Neuronal stem cell (in vitro differentiated cells): Measurements from ENCODE around the gene GFRA3.

ENCODE experiments used
- DNase-seq: peaks from one replicate; pipeline ENCODE4 v3.0.0-alpha.2; 2013; ENCODE audit warnings: low spot score
- H2AFZ ChIP-seq: one replicate; pipeline ENCODE4 v1.6.1; 2013; ENCODE audit warnings: mild to moderate bottlenecking, low read length, inconsistent platforms
- H2AK5ac ChIP-seq: 2 replicates; pipeline ENCODE4 v1.6.1; 2013; ENCODE audit warnings: low read depth, mild to moderate bottlenecking, inconsistent platforms, low read length, moderate library complexity, mixed read lengths
- H2BK120ac ChIP-seq: 2 replicates; pipeline ENCODE4 v1.6.1; 2013; ENCODE audit warnings: low read depth, mild to moderate bottlenecking, inconsistent platforms, low read length, moderate library complexity, mixed read lengths
- H2BK12ac ChIP-seq: one replicate; pipeline ENCODE4 v1.6.1; 2013; ENCODE audit warnings: low read length, inconsistent platforms
- H2BK15ac ChIP-seq: 2 replicates; pipeline ENCODE4 v1.6.1; 2013; ENCODE audit warnings: mild to moderate bottlenecking, low read length, inconsistent platforms, mixed read lengths
- H2BK5ac ChIP-seq: one replicate; pipeline ENCODE4 v1.6.1; 2013; ENCODE audit warnings: inconsistent platforms, mild to moderate bottlenecking, low read length, moderate library complexity
- H3K14ac ChIP-seq: one replicate; pipeline ENCODE4 v1.6.1; 2013; ENCODE audit warnings: low read length, inconsistent platforms
- H3K18ac ChIP-seq: 2 replicates; pipeline ENCODE4 v1.6.1; 2013; ENCODE audit warnings: low read length, inconsistent platforms
- H3K23ac ChIP-seq: 2 replicates; pipeline ENCODE4 v1.6.1; 2013; ENCODE audit warnings: low read depth, mild to moderate bottlenecking, mixed read lengths, low read length, inconsistent platforms; ENCODE audit not compliant: poor library complexity
- H3K27ac ChIP-seq: replicated peaks from 3 replicates; pipeline ENCODE4 v1.5.1; 2013; ENCODE audit warnings: low read length, inconsistent platforms
- H3K27me3 ChIP-seq, 3 experiments: 2 replicates each; pipeline ENCODE4 v1.6.1; 2013; ENCODE audit warnings: low read length in 3 of 3, mild to moderate bottlenecking in 2 of 3, inconsistent platforms in 1 of 3, low read depth in 1 of 3, mixed read lengths in 1 of 3, moderate library complexity in 1 of 3; ENCODE audit not compliant: control insufficient read depth in 3 of 3, insufficient read depth in 3 of 3
- H3K36me3 ChIP-seq, 2 donors: replicated peaks in 1 of 2; 2 replicates each; pipeline ENCODE4 v1.6.1; 2013; ENCODE audit warnings: low read length in 2 of 2; ENCODE audit not compliant: control insufficient read depth in 2 of 2, insufficient read depth in 2 of 2
- H3K4ac ChIP-seq: 2 replicates; pipeline ENCODE4 v1.6.1; 2013; ENCODE audit warnings: inconsistent platforms, mild to moderate bottlenecking, low read length, moderate library complexity
- H3K4me1 ChIP-seq, 2 donors: 1 replicate in 1 of 2; 2 replicates in 1 of 2; pipeline ENCODE4 v1.6.1; 2013; ENCODE audit warnings: low read length in 2 of 2, low read depth in 1 of 2; ENCODE audit not compliant: control insufficient read depth in 2 of 2, insufficient read depth in 1 of 2
- H3K4me2 ChIP-seq: one replicate; pipeline ENCODE4 v1.6.1; 2013; ENCODE audit warnings: mild to moderate bottlenecking, low read length, inconsistent platforms; ENCODE audit not compliant: insufficient read depth, poor library complexity, severe bottlenecking
- H3K4me3 ChIP-seq, 2 donors: 2 replicates each; pipeline ENCODE4 v1.5.1; 2013; ENCODE audit warnings: low read length in 2 of 2, mild to moderate bottlenecking in 2 of 2, inconsistent platforms in 1 of 2, moderate library complexity in 1 of 2
- H3K79me1 ChIP-seq: one replicate; pipeline ENCODE4 v1.6.1; 2013; ENCODE audit warnings: low read depth, mild to moderate bottlenecking, inconsistent platforms, low read length, moderate library complexity
- H3K9ac ChIP-seq: one replicate; pipeline ENCODE4 v1.6.1; 2013; ENCODE audit warnings: mild to moderate bottlenecking, low read depth, low read length, inconsistent platforms; ENCODE audit not compliant: poor library complexity
- H3K9me3 ChIP-seq, 2 donors: replicated peaks in 1 of 2; 2 replicates each; pipeline versions ENCODE3 to v1.6.1; 2013; ENCODE audit warnings: low read length in 2 of 2, mild to moderate bottlenecking in 2 of 2, inconsistent platforms in 1 of 2, low read depth in 1 of 2, mixed read lengths in 1 of 2, moderate library complexity in 1 of 2; ENCODE audit not compliant: control insufficient read depth in 2 of 2, insufficient read depth in 1 of 2
- H4K8ac ChIP-seq: one replicate; pipeline ENCODE4 v1.6.1; 2013; ENCODE audit warnings: low read depth, mild to moderate bottlenecking, inconsistent platforms, low read length, moderate library complexity
- H4K91ac ChIP-seq: one replicate; pipeline ENCODE4 v1.6.1; 2013; ENCODE audit warnings: low read length, low read depth, mild to moderate bottlenecking, inconsistent platforms; ENCODE audit not compliant: poor library complexity
- WGBS, 2 donors: extraction: QIAGEN DNeasy Blood & Tissue Kit; methylation state at CpG; one replicate each; pipeline ENCODE4 v1.1.7; 2013; ENCODE audit warnings: missing lambda C conversion rate in 2 of 2, mixed read lengths in 1 of 2; ENCODE audit not compliant: insufficient read length in 2 of 2, insufficient replicate concordance in 1 of 2; ENCODE audit errors: extremely low coverage in 2 of 2; 5-methylcytosine and 5-hydroxymethylcytosine counted together

The GFRA3 gene

DNA sequence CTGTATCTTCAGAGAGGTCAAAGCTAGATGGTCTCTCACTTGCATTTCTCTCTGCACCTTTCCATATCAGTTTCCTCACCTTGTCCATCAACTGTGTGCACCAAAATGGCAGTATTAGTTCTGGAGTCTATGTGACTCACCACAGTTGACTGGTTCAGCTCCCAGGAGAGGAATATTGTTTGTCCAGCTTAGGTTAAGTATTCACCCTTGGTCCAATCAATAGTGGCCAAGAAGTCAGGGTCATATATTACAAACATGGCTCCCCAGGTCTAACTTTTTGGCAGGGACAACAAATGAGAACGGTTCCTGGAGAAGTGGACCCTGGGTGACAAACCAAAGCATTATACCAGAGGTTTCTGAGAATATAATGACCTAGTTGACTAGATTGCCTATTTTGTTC is 36.4 kb downstream of the GFRA3 start:
- Histone ChIP-seq H3K18ac (no peak overlapping the region), H2BK15ac (no peak overlapping the region), H2AFZ (no peak overlapping the region), H3K4me2 (no peak overlapping the region), H2BK120ac (no peak overlapping the region), H2BK12ac (no peak overlapping the region), H2AK5ac (no peak overlapping the region), H3K9me3 (no peaks in the 10 kb centered on the region), H3K9ac (no peak overlapping the region), H4K8ac (no peak overlapping the region), H3K27ac (no peak overlapping the region), H3K4me1 (peaks cover 0 to 5% of the 10 kb centered on the region in 2 donors), H3K14ac (no peak overlapping the region), H3K4ac (no peak overlapping the region), H3K27me3 (peaks cover 0 to 26% (median 15%) of the 10 kb centered on the region in 3 experiments), H2BK5ac (no peak overlapping the region), H4K91ac (no peak overlapping the region), H3K79me1 (no peaks in the 10 kb centered on the region), H3K23ac (no peak overlapping the region), H3K4me3 (no peak overlapping the region), H3K36me3 (no peaks in the 10 kb centered on the region)
- DNase-seq: no peak
- no CpG with 5 or more reads among the region's 1 CpG for WGBS, 2 donors

GRCh38 chr5:138234651-138235050 is 39.8 kb downstream of the GFRA3 start:
- H2AFZ ChIP-seq: no peak overlapping the region
- H4K8ac ChIP-seq: no peak overlapping the region
- H3K18ac ChIP-seq: no peak overlapping the region
- peaks cover 0 to 8% (median 0%) of the 10 kb centered on the region in 3 experiments for H3K27me3 ChIP-seq
- no peak overlapping the region for H3K4ac ChIP-seq
- no peak overlapping the region for H2AK5ac ChIP-seq
- no peak overlapping the region for H3K23ac ChIP-seq
- H3K36me3 ChIP-seq: no peaks in the 10 kb centered on the region
- no peak overlapping the region for H2BK120ac ChIP-seq
- H2BK5ac ChIP-seq: no peak overlapping the region
- H3K9me3 ChIP-seq: no peaks in the 10 kb centered on the region
- H3K4me1 ChIP-seq: no peaks in the 10 kb centered on the region
- H3K14ac ChIP-seq: no peak overlapping the region
- DNase-seq: no peak
- H3K4me3 ChIP-seq: no peak overlapping the region
- H2BK15ac ChIP-seq: no peak overlapping the region
- no peak overlapping the region for H3K9ac ChIP-seq
- H4K91ac ChIP-seq: no peak overlapping the region
- H3K27ac ChIP-seq: no peak overlapping the region
- H3K4me2 ChIP-seq: no peak overlapping the region
- H2BK12ac ChIP-seq: no peak overlapping the region
- H3K79me1 ChIP-seq: no peaks in the 10 kb centered on the region
- WGBS, 2 donors: no CpG with 5 or more reads among the region's 2 CpGs

- Histone ChIP-seq H2BK15ac (no peak overlapping the region), H3K23ac (no peak overlapping the region), H3K14ac (no peak overlapping the region), H3K4ac (no peak overlapping the region), H2BK120ac (no peak overlapping the region), H3K4me3 (no peak overlapping the region), H3K18ac (no peak overlapping the region), H3K4me1 (no peaks in the 10 kb centered on the region), H3K9me3 (no peaks in the 10 kb centered on the region), H2AK5ac (no peak overlapping the region), H3K9ac (no peak overlapping the region), H3K4me2 (no peak overlapping the region), H4K91ac (no peak overlapping the region), H4K8ac (no peak overlapping the region), H3K36me3 (no peaks in the 10 kb centered on the region), H3K27me3 (peaks cover 0 to 5% (median 0%) of the 10 kb centered on the region in 3 experiments), H2BK5ac (no peak overlapping the region), H2AFZ (no peak overlapping the region), H2BK12ac (no peak overlapping the region), H3K27ac (no peak overlapping the region), H3K79me1 (no peaks in the 10 kb centered on the region)
- no CpG with 5 or more reads among the region's 2 CpGs for WGBS, 2 donors
- no peak for DNase-seq
Observed at GRCh38 chr5:138233280-138233679, 41.1 kb downstream of the GFRA3 start.

GRCh38 chr5:138230981-138231589 is 43.3 kb downstream of the GFRA3 start:
- Histone ChIP-seq H2AK5ac (no peak overlapping the region), H2BK12ac (no peak overlapping the region), H4K91ac (no peak overlapping the region), H3K4me3 (no peak overlapping the region), H3K14ac (no peak overlapping the region), H3K18ac (no peak overlapping the region), H3K4me1 (no peaks in the 10 kb centered on the region), H3K27ac (no peak overlapping the region), H3K36me3 (no peaks in the 10 kb centered on the region), H3K9ac (no peak overlapping the region), H3K4me2 (no peak overlapping the region), H2AFZ (no peak overlapping the region), H2BK120ac (no peak overlapping the region), H3K9me3 (peaks cover 1 to 2% of the 10 kb centered on the region in 2 donors), H3K23ac (no peak overlapping the region), H3K27me3 (peaks cover 0 to 5% (median 0%) of the 10 kb centered on the region in 3 experiments), H3K4ac (no peak overlapping the region), H4K8ac (no peak overlapping the region), H2BK5ac (no peak overlapping the region), H3K79me1 (no peaks in the 10 kb centered on the region), H2BK15ac (no peak overlapping the region)
- DNase-seq: no peak
- no CpG with 5 or more reads among the region's 7 CpGs for WGBS, 2 donors
